Epithelial cell of proximal tubule (primary cell): ENCODE data around the gene TMEM108. TPM values are rescaled to one million over a fixed set of nuclear protein-coding genes. Genes with fewer than 3 reads are reported as not detected.

Source experiments
- DNase-seq: peaks from one replicate; pipeline ENCODE4 v3.0.0-alpha.2; 2011; ENCODE audit warnings: low read depth
- H3K4me3 ChIP-seq: 2 replicates; pipeline ENCODE4 v1.5.1; 2011; ENCODE audit warnings: low read depth, mild to moderate bottlenecking, low read length
- CTCF ChIP-seq: conservative IDR thresholded peaks from 2 replicates; pipeline ENCODE4 v1.5.1; 2012; ENCODE audit warnings: low read depth, mild to moderate bottlenecking, low read length
- total RNA-seq: library from RNA; depleted of rRNA; stranded (reverse); fragments of >200 nt; gene quantifications from 2 replicates; pipeline ENCODE4 v1.2.3, GENCODE V29; 2015

TMEM108 gene
- total RNA-seq, 1 donor from 2014 or later: 1.7 TPM

DNA sequence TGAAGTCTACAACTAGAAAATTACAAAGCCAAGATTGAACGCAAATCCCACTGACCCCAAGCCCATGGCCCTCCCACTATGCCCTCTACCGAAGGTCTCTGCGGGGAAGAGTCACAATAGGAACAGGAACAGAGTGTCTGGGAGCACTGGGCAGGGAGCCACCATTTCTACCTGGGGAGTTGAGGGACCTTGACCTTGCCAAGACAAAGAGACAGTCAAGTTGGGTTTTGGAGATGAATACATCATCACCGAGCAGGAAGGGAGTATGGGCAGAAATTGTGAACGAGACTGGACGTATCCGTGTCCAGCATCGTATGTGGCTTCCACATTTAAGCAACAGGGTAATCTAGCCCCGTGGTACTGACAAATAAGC lies 330.9 kb downstream of the TMEM108 start:
- no peak for TF ChIP-seq CTCF
- H3K4me3 ChIP-seq: no peak overlapping the region
- no peak for DNase-seq

DNA sequence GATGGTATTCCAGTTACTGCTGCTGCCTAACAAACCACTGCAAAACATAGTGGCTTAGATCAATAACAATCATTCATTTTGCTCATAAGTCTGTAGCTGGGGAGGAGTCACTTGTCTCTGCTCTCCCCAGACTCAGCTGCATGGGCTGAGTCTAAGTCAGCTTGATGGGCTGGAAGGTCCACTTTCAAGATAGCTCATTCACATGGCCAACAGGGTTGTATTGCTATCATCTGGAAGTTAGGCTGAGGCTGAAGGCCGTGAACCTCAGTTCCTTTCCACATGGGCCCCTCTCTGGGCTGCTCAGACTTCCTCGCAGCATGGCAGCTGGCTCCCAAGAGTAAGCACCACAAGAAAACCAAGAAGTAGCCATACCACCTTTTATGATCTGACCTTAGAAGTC lies 333.0 kb downstream of the TMEM108 start:
- no peak overlapping the region for H3K4me3 ChIP-seq
- TF ChIP-seq CTCF: no peak
- no peak for DNase-seq

- DNase-seq: no peak
- no peak overlapping the region for H3K4me3 ChIP-seq
- TF ChIP-seq CTCF: no peak
Observed at GRCh38 chr3:133371676-133372075, 333.5 kb downstream of the TMEM108 start.

- TF ChIP-seq CTCF: no peak
- no peak overlapping the region for H3K4me3 ChIP-seq
- no peak for DNase-seq
Observed at GRCh38 chr3:133374708-133375402, 336.7 kb downstream of the TMEM108 start.

- no peak for TF ChIP-seq CTCF
- H3K4me3 ChIP-seq: no peak overlapping the region
- no peak for DNase-seq
Observed at GRCh38 chr3:133375403-133375745, 337.2 kb downstream of the TMEM108 start.

- no peak overlapping the region for H3K4me3 ChIP-seq
- no peak for DNase-seq
- TF ChIP-seq CTCF: peak; percentile 3
Observed at GRCh38 chr3:133376810-133377209, 338.6 kb downstream of the TMEM108 start.

DNA sequence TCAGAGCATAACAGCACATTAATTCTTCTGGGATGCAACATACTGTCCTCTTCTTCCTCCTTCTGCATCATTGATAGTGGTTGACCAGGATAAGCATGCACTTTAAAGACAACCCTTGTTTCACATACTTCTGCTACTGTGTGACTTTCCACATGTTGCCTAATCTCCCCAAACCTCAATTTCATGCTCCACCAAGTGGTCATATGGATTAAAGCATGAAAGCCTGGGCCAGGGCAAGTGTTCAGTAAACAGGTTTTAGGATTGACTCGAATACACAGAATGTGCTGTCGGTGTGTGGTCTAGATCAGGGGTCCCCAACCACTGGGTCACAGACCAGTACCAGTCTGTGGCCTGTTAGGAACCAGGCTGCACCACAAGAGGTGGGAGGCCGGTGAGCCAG lies 339.2 kb downstream of the TMEM108 start:
- TF ChIP-seq CTCF: peak; percentile 64
- no peak overlapping the region for H3K4me3 ChIP-seq

More for the DNA sequence above, 339.2 kb downstream of the TMEM108 start:
- no peak for DNase-seq
